ENCODE measurements around the gene GALNT9.

DNA sequence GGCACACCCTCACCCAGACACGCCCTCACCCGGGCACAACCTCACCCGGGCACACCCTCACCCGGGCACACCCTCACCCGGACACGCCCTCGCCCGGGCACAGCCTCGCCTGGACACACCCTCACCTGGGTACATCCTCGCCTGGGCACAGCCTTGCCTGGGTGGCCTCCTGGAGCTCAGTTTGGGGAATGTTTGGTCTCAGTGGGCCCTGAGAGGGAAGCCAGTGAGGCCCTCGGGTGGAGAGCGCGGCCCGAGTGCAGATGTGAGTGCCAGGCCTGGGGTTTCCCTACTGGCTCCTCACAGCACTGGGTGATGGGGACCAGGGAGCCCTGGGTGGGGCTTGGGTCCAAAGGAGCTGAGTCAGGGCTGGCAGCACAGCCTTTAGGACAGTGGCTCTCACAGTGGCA is 23.8 kb downstream of the GALNT9 start:
- TF ChIP-seq NRF1 (IDR thresholded peaks at IDR 0.05; ENCODE audit: low read depth, low read length) (no peak), CHD2 (IDR thresholded peaks at IDR 0.05; ENCODE audit: low read length, partially characterized antibody) (no peak), YY1 (IDR thresholded peaks at IDR 0.05; ENCODE audit: low read depth) (no peak), JUND (IDR thresholded peaks at IDR 0.05) (no peak), MXI1 (IDR thresholded peaks at IDR 0.05; ENCODE audit: low read depth, low read length) (no peak), SIN3A (IDR thresholded peaks at IDR 0.05; ENCODE audit: borderline replicate concordance, low read depth, low read length) (no peak), TAF1 (IDR thresholded peaks at IDR 0.05; ENCODE audit: borderline replicate concordance, low read depth, low read length) (no peak), RCOR1 (IDR thresholded peaks at IDR 0.05; ENCODE audit: low read length) (no peak), SMC3 (IDR thresholded peaks at IDR 0.05; ENCODE audit: low read depth, low read length) (no peak), EZH2phosphoT487 (IDR thresholded peaks at IDR 0.05; ENCODE audit: borderline replicate concordance, low read depth) (no peak)
- TF ChIP-seq, protein P1, sequence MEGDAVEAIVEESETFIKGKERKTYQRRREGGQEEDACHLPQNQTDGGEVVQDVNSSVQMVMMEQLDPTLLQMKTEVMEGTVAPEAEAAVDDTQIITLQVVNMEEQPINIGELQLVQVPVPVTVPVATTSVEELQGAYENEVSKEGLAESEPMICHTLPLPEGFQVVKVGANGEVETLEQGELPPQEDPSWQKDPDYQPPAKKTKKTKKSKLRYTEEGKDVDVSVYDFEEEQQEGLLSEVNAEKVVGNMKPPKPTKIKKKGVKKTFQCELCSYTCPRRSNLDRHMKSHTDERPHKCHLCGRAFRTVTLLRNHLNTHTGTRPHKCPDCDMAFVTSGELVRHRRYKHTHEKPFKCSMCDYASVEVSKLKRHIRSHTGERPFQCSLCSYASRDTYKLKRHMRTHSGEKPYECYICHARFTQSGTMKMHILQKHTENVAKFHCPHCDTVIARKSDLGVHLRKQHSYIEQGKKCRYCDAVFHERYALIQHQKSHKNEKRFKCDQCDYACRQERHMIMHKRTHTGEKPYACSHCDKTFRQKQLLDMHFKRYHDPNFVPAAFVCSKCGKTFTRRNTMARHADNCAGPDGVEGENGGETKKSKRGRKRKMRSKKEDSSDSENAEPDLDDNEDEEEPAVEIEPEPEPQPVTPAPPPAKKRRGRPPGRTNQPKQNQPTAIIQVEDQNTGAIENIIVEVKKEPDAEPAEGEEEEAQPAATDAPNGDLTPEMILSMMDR (IDR thresholded peaks at IDR 0.05), result no peak
- TF ChIP-seq, protein P2, sequence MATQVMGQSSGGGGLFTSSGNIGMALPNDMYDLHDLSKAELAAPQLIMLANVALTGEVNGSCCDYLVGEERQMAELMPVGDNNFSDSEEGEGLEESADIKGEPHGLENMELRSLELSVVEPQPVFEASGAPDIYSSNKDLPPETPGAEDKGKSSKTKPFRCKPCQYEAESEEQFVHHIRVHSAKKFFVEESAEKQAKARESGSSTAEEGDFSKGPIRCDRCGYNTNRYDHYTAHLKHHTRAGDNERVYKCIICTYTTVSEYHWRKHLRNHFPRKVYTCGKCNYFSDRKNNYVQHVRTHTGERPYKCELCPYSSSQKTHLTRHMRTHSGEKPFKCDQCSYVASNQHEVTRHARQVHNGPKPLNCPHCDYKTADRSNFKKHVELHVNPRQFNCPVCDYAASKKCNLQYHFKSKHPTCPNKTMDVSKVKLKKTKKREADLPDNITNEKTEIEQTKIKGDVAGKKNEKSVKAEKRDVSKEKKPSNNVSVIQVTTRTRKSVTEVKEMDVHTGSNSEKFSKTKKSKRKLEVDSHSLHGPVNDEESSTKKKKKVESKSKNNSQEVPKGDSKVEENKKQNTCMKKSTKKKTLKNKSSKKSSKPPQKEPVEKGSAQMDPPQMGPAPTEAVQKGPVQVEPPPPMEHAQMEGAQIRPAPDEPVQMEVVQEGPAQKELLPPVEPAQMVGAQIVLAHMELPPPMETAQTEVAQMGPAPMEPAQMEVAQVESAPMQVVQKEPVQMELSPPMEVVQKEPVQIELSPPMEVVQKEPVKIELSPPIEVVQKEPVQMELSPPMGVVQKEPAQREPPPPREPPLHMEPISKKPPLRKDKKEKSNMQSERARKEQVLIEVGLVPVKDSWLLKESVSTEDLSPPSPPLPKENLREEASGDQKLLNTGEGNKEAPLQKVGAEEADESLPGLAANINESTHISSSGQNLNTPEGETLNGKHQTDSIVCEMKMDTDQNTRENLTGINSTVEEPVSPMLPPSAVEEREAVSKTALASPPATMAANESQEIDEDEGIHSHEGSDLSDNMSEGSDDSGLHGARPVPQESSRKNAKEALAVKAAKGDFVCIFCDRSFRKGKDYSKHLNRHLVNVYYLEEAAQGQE (IDR thresholded peaks at IDR 0.05; ENCODE audit: low read depth, low read length), result no peak
- TF ChIP-seq, protein P3, sequence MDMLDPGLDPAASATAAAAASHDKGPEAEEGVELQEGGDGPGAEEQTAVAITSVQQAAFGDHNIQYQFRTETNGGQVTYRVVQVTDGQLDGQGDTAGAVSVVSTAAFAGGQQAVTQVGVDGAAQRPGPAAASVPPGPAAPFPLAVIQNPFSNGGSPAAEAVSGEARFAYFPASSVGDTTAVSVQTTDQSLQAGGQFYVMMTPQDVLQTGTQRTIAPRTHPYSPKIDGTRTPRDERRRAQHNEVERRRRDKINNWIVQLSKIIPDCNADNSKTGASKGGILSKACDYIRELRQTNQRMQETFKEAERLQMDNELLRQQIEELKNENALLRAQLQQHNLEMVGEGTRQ (IDR thresholded peaks at IDR 0.05; ENCODE audit: borderline replicate concordance, low read depth, low read length), result no peak

All from SK-N-SH (cell line).